CD14-positive monocyte (primary cell): ENCODE measurements around the gene PDK2. TPM values are rescaled to one million over a fixed set of nuclear protein-coding genes. Genes with fewer than 3 reads are reported as not detected.

ENCODE experiments used
- DNase-seq, 3 donors: peaks; one replicate each; pipeline ENCODE4 v3.0.0-alpha.2; 2011 to 2022
- H2AFZ ChIP-seq: 2 replicates; pipeline ENCODE4 v1.6.0; 2012; ENCODE audit warnings: mild to moderate bottlenecking, low read depth, low read length, inconsistent platforms; ENCODE audit not compliant: insufficient read depth, poor library complexity, severe bottlenecking
- H3K27ac ChIP-seq, 2 donors: 1 replicate in 1 of 2; 2 replicates in 1 of 2; pipeline ENCODE4 v1.5.1; 2012 to 2013; ENCODE audit warnings: low read length in 2 of 2, control low read depth in 1 of 2, inconsistent platforms in 1 of 2, low read depth in 1 of 2, mild to moderate bottlenecking in 1 of 2
- H3K27me3 ChIP-seq, 2 donors: one replicate each; pipeline versions ENCODE4 v1.6.0 to v1.6.1; 2011 to 2013; ENCODE audit warnings: low read length in 2 of 2; ENCODE audit not compliant: control insufficient read depth in 2 of 2, insufficient read depth in 2 of 2
- H3K36me3 ChIP-seq, 2 donors: replicated peaks in 1 of 2; 1 replicate in 1 of 2; 2 replicates in 1 of 2; pipeline versions ENCODE4 v1.5.1 to v1.6.1; 2012 to 2013; ENCODE audit warnings: low read length in 2 of 2, control low read depth in 1 of 2, inconsistent platforms in 1 of 2, mild to moderate bottlenecking in 1 of 2; ENCODE audit not compliant: insufficient read depth in 2 of 2, control insufficient read depth in 1 of 2
- H3K4me1 ChIP-seq, 2 donors: 1 replicate in 1 of 2; 2 replicates in 1 of 2; pipeline versions ENCODE4 v1.5.1 to v1.6.1; 2012 to 2013; ENCODE audit warnings: low read length in 2 of 2, control low read depth in 1 of 2, inconsistent platforms in 1 of 2, mild to moderate bottlenecking in 1 of 2, moderate library complexity in 1 of 2; ENCODE audit not compliant: insufficient read depth in 2 of 2, control insufficient read depth in 1 of 2
- H3K4me2 ChIP-seq: replicated peaks from 2 replicates; pipeline ENCODE3; 2012; ENCODE audit warnings: low read length, moderate library complexity, mild to moderate bottlenecking; ENCODE audit not compliant: poor library complexity, severe bottlenecking; ENCODE audit errors: extremely low read depth
- H3K4me3 ChIP-seq, 3 experiments: fragments of 200-600 bp in 1 of 3; sonication (generic) in 1 of 3; replicated peaks in 1 of 3; 1 replicate in 2 of 3; 2 replicates in 1 of 3; pipeline ENCODE4 v1.5.1; 2011 to 2013; ENCODE audit warnings: low read length in 3 of 3, mild to moderate bottlenecking in 3 of 3, control low read depth in 2 of 3, low read depth in 2 of 3, inconsistent platforms in 1 of 3, moderate library complexity in 1 of 3
- H3K79me2 ChIP-seq: 2 replicates; pipeline ENCODE4 v1.6.0; 2012; ENCODE audit warnings: mild to moderate bottlenecking, control low read depth, inconsistent platforms, low read length, moderate library complexity; ENCODE audit not compliant: insufficient read depth
- H3K9ac ChIP-seq: 2 replicates; pipeline ENCODE4 v1.6.0; 2017; ENCODE audit warnings: low read length, mild to moderate bottlenecking; ENCODE audit not compliant: insufficient read depth, poor library complexity, severe bottlenecking
- H3K9me3 ChIP-seq, 2 donors: replicated peaks in 1 of 2; 1 replicate in 1 of 2; 2 replicates in 1 of 2; pipeline versions ENCODE4 v1.5.1 to v1.6.1; 2012 to 2013; ENCODE audit warnings: low read length in 2 of 2, control low read depth in 1 of 2; ENCODE audit not compliant: control insufficient read depth in 1 of 2, insufficient read depth in 1 of 2
- H4K20me1 ChIP-seq: 2 replicates; pipeline ENCODE4 v1.6.0; 2012; ENCODE audit warnings: mild to moderate bottlenecking, low read length, control low read depth, moderate library complexity; ENCODE audit not compliant: insufficient read depth
- H3K27ac Mint-ChIP-seq, 7 donors: one replicate each; pipeline ENCODE4 v1.8.0; 2020; ENCODE audit warnings: mild to moderate bottlenecking in 7 of 7, mixed read lengths in 7 of 7, moderate library complexity in 6 of 7, inconsistent platforms in 2 of 7
- H3K27me3 Mint-ChIP-seq, 3 donors: one replicate each; pipeline ENCODE4 v1.8.0; 2021 to 2022; ENCODE audit warnings: low read depth in 3 of 3, mild to moderate bottlenecking in 3 of 3, mixed read lengths in 3 of 3, moderate library complexity in 3 of 3, inconsistent platforms in 1 of 3
- H3K36me3 Mint-ChIP-seq, 2 donors: one replicate each; pipeline ENCODE4 v1.8.0; 2020; ENCODE audit warnings: mixed read lengths in 2 of 2, inconsistent platforms in 1 of 2, mild to moderate bottlenecking in 1 of 2
- H3K4me1 Mint-ChIP-seq: one replicate; pipeline ENCODE4 v1.8.0; 2020; ENCODE audit warnings: mild to moderate bottlenecking, mixed read lengths
- H3K4me3 Mint-ChIP-seq, 2 donors: one replicate each; pipeline ENCODE4 v1.8.0; 2020; ENCODE audit warnings: mild to moderate bottlenecking in 2 of 2, mixed read lengths in 2 of 2, moderate library complexity in 1 of 2
- H3K9me3 Mint-ChIP-seq, 7 donors: one replicate each; pipeline ENCODE4 v1.8.0; 2020 to 2022; ENCODE audit warnings: mixed read lengths in 7 of 7, mild to moderate bottlenecking in 6 of 7, moderate library complexity in 6 of 7, inconsistent platforms in 2 of 7
- CTCF ChIP-seq: fragments of 200-600 bp; IDR thresholded peaks from one replicate; pipeline ENCODE4 v1.8.0; 2022; ENCODE audit warnings: antibody characterized with exemption, mild to moderate bottlenecking
- WGBS: methylation state at CpG from one replicate; pipeline ENCODE4 v1.1.5; 2013; ENCODE audit warnings: missing lambda C conversion rate; ENCODE audit not compliant: insufficient coverage; 5-methylcytosine and 5-hydroxymethylcytosine counted together
- intact Hi-C, 2 donors: fragments of 100-400 bp; cut with micrococcal nuclease; formaldehyde crosslinking; loops; one replicate each; pipeline versions ENCODE4 v1.15.0 to v1.15.1; 2023
- polyA plus RNA-seq, 3 donors: library from polyadenylated mRNA; depleted of rRNA in 1 of 3; unstranded in 2 of 3; stranded (reverse) in 1 of 3; fragments of 300-500 nt in 2 of 3; fragments of >200 nt in 1 of 3; fragmentation: Illumina TruSeq in 2 of 3; gene quantifications; 1 replicate in 2 of 3; 2 replicates in 1 of 3; pipeline ENCODE4 v1.2.3, GENCODE V29; 2012 to 2021

The PDK2 gene
- polyA plus RNA-seq, 3 donors: 15.9 to 43.0 (median 23.4) TPM

- no peak for TF ChIP-seq CTCF
- DNase-seq: no peak
- H3K4me3 Mint-ChIP-seq: no peak overlapping the region
- peaks cover 0 to 2% of the 10 kb centered on the region in 2 donors for H3K27me3 ChIP-seq
- peaks cover 32 to 41% of the 10 kb centered on the region in 2 donors for H3K36me3 ChIP-seq
- no peak overlapping the region for H3K27ac Mint-ChIP-seq
- no peaks in the 10 kb centered on the region for H3K9me3 Mint-ChIP-seq
- no peaks in the 10 kb centered on the region for H3K9me3 ChIP-seq
- no peak overlapping the region for H3K27ac ChIP-seq
- H3K36me3 Mint-ChIP-seq: peaks cover 34 to 55% of the 10 kb centered on the region in 2 donors
- H3K9ac ChIP-seq: no peak overlapping the region
- H3K4me1 Mint-ChIP-seq: no peaks in the 10 kb centered on the region
- H4K20me1 ChIP-seq: no peaks in the 10 kb centered on the region
- no peaks in the 10 kb centered on the region for H3K4me1 ChIP-seq
- no peaks in the 10 kb centered on the region for H3K79me2 ChIP-seq
- peaks cover 3 to 13% (median 10%) of the 10 kb centered on the region in 3 donors for H3K27me3 Mint-ChIP-seq
- H2AFZ ChIP-seq: no peak overlapping the region
- H3K4me3 ChIP-seq: no peak overlapping the region
- WGBS: 95% methylated on average over 15 of the region's 19 CpGs
- intact Hi-C loops: no loop called here
- no peak overlapping the region for H3K4me2 ChIP-seq
Observed at GRCh38 chr17:50109785-50110184, 14.6 kb downstream of the PDK2 start.

- H3K36me3 ChIP-seq: peaks cover 25 to 35% of the 10 kb centered on the region in 2 donors
- H3K27ac ChIP-seq: no peak overlapping the region
- no peak for DNase-seq
- H3K4me1 Mint-ChIP-seq: peaks cover 1% of the 10 kb centered on the region
- H3K9me3 ChIP-seq: no peaks in the 10 kb centered on the region
- H3K4me2 ChIP-seq: no peak overlapping the region
- H3K36me3 Mint-ChIP-seq: peaks cover 25 to 45% of the 10 kb centered on the region in 2 donors
- no peaks in the 10 kb centered on the region for H3K79me2 ChIP-seq
- H3K4me3 ChIP-seq: no peak overlapping the region
- H3K27me3 ChIP-seq: peaks cover 8 to 11% of the 10 kb centered on the region in 2 donors
- H3K9me3 Mint-ChIP-seq: peaks cover 0 to under 1% (median 0%) of the 10 kb centered on the region in 7 donors
- no peak overlapping the region for H2AFZ ChIP-seq
- no peak for TF ChIP-seq CTCF
- WGBS: 93% methylated on average over 17 of the region's 19 CpGs
- H3K4me1 ChIP-seq: no peaks in the 10 kb centered on the region
- no peak overlapping the region for H3K9ac ChIP-seq
- intact Hi-C loops: no loop called here
- no peaks in the 10 kb centered on the region for H4K20me1 ChIP-seq
- no peak overlapping the region for H3K27ac Mint-ChIP-seq
- peaks cover 9 to 21% (median 19%) of the 10 kb centered on the region in 3 donors for H3K27me3 Mint-ChIP-seq
- no peak overlapping the region for H3K4me3 Mint-ChIP-seq
Observed at GRCh38 chr17:50110591-50111349, 15.6 kb downstream of the PDK2 start.
